ENCODE measurements around the gene MAPK12.
A peak's percentile ranks its signal among the peaks of the same experiment; 100 is the strongest.
"Not testable (repeated sequence)": the region's sequence is repeated elsewhere in the genome, so short reads cannot be mapped to it uniquely, and the experiment has no call there.

Gene MAPK12

DNA sequence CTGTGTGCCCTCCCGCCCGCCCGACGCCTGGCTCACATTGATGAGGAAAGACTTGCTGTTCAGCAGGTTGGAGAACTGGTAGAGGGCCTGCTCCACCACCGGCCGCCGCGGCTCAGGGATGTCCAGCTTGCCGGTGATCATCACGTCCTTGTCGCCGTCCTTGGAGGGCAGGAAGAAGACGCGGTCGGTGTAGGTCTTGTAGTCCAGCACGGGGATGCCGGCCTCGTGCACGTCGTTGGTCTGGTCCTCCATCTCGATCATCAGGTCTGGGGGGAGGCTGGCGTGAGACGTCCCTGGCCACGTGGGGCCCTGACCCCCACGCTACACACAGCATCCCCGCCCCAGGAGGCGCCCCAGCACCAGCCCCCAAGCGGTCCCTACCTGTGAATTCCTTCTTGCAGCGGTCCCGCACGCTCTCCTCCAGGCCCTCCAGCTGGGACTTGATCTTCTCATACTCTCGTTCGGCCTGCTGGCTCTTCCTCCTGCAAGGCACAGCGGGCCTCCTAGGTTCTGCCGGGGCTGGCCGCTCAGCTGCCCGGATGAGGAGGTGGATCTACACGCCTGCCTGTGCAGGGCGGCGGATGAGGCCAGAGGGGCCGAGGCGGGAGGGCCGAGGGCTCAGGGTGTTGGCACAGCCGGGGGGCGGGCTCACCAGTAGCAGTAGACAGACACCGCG, 19.4 kb upstream of the MAPK12 start:
- DNase-seq = no peak

DNA sequence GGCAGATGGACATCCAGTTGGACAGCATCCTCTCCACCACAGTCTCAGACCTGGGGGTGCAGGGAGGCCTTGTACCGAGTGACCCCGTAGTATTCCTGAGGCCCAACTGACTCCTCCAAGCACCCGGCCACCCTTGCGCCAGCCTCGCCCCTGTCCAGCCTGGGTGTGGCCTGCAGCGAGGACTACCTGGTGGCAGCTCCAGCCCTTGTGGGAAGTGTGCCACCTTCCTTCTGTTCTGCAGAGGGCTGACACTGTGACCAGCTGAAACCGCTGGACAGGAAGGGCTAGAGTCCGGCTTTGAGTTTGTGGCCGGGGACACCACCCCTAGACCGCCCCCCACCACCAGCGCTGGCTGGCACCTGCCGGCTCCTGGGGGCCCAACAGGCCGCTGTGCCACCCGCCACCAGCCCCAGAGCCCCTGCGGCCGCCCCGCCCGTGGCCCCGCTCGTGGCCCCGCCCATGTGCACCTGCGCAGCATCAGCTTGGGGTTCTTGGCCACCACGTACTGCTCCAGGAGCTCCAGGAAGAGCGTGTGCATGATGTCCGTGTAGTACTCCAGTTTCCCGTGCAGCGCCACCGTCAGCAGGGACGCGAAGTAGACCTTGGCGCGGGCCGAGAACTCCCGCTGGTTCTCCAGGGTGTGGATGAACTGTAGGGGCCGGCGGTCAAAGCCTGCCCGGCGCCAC, 18.7 kb upstream of the MAPK12 start:
- no peak for DNase-seq

DNA sequence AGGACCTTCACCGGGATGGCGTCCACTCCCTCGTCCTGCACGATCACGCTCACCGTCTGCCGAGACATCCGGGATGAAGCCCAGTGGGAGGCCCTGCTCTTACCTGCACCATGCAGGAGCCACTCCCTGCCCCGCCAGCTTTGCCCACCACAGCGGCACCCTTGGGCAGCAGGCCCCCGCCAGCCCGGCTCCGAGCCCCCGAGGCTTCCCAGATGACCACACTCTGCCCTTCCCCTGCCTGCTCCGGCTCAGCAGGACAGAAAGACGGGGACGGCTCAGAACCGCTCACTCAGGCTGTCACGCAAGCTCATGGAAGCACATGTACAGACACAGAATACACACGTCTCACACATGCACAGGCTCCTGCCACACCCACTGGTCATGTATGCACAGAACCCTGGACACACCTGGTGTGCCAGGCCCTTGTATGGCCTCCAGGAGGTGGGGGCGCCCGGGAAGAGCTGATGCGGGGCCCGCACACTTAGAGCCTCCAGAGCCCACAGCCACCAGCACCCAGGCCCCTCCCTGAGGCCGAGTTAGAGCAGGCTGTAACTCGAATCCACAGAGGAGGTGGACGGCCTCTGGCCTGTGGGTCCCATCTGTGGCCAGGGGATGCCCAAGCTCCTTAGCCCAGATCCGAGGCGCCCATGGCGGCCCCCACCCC, 17.6 kb upstream of the MAPK12 start:
- DNase-seq = no peak

DNA sequence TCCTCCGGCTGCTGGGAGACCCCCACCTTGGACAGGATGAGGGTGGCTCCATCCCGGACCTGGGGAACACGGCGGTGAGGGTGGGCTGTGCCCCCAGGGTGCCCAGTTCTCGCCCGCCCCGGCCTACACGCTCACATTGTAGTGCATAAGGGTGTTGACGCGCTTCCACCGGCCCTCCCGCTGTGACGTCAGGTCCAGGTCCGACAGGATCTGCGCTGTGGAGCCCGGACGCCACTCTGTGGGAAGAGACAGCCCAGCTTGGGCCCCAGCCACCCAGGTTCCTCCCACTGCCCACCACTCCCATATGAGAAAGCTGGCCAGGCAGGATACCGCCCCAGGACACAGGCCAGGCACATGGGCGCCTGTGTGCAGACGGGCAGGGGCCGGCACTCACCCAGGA, 17.0 kb upstream of the MAPK12 start:
- no peak for DNase-seq

DNA sequence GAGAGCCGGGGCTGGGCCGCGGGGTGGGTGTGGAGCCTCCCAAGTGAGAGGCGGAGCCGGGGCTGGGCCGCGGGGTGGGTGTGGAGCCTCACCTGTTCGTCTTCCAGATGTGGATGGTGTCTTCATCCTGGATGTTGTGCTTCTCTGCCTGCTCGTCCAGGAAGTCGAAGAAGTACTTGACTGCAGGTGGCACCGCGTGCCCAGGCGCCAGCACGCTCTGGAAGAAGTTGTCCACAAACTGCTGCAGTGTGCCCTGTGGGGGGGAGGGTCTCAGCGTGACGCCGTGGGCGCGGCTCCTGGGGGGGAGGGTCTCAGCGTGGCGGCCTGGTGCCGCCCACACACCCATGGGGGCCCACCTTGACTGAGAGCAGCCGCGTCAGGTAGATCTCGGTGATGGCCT, 16.3 kb upstream of the MAPK12 start:
- no peak for DNase-seq

DNA sequence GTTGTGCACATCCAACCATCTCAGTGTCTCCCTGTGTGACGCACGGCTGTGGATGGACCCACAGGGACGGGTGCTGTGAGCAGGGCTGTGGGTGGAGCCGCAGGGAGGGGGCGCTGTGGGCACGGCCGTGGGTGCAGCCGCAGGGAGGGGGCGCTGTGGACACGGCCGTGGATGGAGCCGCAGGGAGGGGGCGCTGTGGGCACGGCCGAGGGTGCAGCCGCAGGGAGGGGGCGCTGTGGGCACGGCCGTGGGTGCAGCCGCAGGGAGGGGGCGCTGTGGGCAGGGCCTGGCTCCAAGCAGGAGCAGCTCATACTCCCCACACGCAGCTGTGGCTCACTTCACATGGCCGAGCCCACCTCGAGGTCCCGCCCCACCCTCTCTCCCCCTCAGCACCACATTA, 14.7 kb upstream of the MAPK12 start:
- peak; percentile 11 for DNase-seq

DNA sequence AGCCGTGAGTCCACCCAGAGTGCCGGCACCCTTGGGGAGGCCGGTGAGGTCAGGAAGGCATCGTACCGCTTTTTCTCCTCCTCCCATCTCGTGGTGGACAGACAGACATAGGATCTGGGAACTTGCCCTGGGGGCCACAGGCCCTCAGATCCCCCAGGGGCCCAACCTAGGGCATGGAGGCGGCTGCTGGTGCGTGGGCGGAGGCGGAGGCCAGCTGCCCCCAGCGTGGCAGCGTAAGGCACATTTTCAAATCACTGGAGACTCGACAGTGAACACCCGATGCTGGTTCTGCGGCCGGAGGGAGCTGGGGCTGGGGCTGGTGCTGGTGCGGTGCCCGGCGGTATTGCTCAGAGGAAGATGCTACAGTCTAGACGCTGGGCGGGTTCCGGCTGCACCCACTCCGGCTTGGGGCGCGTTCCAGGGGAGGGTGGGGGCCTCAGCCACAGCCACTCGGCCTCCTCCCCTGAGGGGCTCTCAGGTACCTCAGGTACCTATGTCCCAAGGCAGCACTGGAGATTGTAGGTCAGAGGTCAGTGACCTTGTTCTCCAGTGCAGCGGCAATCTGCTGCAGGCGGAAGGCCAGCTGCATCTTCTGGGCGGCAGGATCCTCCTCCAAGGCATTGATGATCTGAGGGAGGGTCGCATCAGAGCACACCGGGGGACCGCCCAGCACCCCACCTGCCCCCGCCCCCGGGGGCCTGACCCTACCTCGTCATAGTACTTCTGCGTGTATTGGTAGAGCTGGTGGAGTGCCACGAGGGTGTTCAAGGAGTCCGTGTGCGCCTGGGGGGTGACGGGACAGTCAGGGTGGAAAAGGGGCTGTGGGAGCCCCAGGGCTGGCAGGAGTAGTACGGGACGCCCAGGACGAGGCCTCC, 13.9 kb upstream of the MAPK12 start:
- no peak for DNase-seq

DNA sequence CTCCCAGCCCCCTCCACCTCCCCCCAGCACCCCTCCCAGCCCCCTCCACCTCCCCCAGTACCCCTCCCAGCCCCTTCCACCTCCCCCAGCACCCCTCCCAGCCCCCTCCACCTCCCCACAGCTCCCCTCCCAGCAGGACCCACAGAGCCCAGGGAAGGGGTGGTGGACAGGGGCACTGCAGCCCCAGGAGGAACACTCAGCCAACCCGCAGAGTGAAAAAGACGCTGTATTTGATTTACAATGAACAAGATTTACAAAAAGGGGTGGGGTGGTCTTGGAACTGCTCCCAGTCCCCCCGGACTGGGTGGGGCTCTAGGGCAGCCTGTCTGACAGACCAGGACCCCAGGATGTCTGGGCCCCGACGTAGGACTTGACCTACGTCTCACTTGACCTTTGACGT, 13.3 kb upstream of the MAPK12 start:
- DNase-seq = no peak

DNA sequence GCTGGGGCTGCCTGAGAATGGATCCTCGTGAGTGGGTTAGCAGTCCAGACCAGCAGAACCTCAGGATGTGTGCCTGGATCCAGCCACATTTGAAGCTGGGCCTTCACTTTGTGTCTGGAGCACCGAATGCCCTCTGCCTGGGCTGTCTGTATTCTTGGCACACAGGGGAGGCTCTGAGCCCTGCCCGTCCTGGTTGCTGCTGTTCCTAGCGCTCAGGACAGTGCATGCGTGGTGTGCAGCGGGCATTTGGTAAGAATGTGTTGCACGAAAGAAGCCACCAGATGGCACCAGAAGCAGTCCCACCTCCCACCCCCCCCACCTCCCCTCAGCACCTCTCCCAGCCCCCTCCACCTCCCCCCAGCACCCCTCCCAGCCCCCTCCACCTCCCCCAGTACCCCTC, 12.8 kb upstream of the MAPK12 start:
- DNase-seq = no peak

DNA sequence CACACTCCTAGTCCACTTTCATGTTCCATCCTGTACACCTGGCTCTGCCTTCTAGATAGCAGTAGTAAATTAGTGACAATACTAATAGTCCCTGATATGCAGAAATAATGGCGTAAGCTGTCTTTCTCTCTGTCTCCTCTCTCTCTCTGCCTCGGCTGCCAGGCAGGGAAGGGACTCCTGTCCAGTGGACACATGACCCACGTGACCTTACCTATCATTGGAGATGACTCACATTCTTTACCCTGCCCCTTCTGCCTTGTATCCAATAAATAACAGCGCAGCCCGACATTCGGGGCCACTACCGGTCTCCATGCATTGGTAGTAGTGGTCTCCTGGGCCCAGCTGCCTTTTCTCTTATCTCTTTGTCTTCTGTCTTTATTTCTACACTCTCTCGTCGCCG, 12.3 kb upstream of the MAPK12 start:
- not testable (repeated sequence) for DNase-seq

DNA sequence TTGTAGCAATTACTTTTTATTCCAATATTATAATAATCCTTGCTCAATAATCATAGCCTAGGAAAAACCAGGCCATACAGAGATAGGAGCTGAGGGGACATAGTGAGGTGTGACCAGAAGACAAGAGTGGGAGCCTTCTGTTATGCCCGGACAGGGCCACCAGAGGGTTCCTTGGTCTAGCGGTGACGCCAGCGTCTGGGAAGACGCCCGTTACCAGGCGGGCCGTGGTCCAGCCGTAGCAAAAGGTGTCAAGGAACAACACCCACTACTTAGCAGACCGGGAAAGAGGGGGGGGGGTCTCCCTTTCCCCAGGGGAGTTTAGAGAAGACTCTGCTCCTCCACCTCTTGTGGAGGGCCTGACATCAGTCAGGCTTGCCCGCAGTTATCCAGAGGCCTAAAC, 11.9 kb upstream of the MAPK12 start:
- DNase-seq = not testable (repeated sequence)

DNA sequence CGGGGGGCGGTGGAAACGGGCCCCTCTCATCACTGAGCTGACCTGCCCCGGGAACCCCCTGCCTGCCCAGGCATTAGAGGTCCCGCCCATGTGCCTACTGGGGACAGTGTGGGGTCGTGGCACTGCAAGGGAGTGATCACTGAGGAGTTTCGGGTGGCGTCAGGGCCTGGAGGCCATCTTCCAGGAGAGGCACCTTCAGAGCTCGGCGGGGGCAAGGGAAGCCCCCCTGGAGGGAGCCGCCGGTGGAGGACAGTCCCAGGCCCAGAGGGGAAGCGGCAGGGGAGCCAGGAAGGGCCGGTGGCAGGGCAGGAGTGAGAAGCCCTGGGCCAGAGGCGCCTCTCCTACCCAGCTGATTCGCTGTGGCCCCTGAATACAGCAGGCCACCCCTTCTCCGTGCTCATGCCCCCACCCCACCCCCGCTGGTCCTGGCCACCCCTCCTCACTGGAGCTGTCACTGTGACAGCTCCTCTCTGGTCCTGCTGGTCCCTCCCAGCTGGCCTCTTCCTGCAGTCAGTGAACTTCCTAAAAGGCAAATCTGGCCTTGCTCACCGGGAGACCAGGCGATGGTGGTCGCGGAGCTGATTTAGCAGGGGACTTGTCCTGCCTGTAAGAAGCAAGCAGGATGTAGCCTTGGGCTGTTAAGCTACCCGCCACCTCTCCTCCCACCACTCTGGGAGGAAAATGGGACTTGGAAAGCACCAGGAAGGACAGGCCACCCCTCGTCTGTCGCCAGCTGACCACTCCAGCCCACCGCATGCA, 10.7 kb upstream of the MAPK12 start:
- no peak for DNase-seq

DNA sequence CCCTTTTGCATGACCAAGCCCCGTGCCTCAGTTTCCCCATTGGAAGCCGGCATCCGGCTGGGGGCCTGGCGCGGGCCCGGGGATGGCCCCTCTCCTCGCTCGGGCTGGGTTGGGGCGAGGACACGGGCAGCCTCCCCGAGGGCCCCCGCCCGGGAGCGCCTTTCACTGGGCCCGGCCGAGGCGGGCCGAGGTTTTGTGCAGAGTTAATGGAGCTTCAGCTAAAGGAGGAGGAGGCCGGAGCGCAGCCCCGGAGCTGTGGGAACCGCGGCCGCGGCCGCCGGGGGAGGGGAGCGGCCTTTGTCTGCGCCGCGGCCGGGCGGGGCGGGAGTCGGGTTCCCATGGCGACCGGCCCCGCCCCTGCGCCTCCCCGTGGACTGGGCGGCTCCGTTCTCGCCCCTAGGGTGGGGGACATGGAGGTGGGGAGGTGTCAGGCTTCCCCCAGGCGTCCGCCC, 10.1 kb upstream of the MAPK12 start:
- no peak for DNase-seq

DNA sequence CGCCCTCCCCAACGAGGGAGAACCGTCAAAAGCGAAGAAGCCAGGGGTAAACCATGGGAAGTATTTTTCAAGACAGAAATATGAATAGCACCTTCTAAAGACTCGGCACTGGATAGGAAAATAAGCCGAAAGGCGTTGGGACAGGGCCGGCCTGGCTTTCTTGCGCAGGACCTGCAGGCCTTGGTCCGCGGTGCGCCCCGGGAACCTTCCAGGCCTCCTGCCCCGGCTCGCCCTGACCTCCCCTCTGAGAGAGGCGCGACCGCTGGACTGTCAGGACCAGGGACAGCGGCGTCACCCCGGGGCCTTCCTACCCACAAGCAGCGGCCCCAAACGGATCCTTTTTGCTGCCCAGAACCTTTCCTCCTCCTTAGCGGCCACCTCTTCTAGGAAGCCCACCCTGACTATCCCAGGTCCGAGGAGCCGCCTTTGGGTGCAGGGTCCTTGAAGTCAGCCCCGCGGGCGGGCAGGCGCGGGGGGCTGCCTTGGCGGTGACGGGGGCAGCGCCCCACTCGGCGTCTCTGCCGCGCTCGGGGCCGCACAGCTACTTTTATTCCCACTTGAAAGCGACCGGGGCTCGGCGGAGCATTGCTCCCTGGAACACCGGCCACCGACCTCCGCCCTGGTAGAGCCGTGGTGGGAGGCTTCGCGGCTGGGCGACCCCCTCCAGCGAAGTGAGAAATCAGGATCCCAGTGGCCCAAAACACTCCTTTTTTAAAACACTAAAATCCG, 9.3 kb upstream of the MAPK12 start:
- peak; percentile 28 for DNase-seq

DNA sequence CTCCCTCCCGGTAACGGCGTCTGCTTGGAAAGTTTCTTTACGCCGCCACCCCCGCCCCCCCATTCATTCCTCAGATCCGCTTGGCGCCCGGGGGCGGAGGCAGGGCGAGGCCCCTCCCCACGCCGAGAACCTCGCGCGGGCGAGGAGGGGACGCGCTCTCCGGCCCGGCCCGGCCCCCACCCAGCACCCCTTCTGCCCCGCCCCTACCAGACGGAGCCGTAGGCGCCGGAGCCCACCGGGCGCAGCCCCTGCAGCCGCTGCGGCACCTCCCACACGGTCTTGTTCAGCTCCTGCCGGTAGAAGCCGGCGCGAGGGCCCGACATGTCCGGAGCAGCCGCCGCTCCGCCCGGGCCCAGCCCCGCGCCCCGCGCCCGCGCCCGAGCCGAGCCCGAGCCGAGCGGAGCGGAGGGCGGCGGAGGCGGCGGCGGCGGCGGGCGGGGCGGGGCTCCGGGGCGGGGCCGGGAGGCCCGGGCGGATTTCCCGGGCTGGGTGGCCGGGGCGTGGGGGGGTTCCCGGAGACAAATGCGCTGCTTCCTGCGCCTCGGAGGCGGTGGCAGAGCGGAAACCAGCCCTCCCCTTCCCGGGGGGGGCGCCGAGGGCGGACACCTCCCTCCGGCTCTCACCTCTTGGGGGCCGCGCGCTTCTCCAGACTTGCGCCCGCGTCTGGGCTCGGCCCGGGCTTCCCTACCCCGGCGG, 8.6 kb upstream of the MAPK12 start, which contains the start of gene MAPK11:
Gene MAPK11, minus strand, starts transcription at position 411 of the 696 bp plus-strand sequence. Its CDS starts 88 bp downstream, at position 323.
- no peak for DNase-seq

DNA sequence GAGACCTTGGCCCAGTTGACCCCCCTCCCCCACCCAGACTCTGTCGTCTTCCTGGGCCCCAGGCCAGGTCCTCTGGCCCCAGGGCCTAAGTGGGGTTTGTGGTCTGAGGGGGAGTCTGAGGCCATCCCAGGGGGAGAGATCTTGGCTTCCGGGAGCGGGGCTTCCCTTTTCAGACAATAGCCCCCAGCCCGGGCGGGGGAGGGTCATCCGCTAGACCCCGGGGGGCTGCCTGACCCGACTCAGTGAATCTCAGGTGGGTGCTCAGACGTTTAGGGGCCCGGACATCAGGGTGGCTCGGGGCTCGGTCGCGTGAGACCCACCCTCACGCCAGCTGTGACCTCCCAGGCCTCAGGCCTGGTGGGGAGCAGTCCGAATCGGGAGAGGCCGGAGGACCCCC, 8.1 kb upstream of the MAPK12 start:
- no peak for DNase-seq

DNA sequence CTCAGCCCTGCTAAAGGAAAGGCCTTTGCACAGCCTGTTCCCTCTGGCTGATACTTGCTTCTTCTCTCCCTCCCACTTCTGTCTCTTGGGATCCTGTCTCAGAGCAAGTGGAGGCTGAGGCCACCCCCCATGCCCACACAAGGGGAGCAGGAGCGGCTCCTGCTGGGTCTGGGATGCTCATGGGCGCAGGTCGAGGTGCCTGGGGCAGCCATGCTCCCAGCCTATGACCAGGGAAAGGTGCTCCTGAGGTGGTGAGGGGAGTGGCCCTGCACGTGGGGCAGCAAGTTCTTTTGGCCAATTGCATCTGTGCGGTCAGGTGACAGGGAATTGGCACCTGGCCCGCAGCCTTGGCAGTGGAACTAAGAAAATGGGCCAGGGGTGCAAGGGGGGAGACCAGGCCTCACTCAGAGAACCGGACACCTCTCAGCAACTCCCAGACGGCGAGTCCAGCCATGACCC, 7.2 kb upstream of the MAPK12 start:
- no peak for DNase-seq

DNA sequence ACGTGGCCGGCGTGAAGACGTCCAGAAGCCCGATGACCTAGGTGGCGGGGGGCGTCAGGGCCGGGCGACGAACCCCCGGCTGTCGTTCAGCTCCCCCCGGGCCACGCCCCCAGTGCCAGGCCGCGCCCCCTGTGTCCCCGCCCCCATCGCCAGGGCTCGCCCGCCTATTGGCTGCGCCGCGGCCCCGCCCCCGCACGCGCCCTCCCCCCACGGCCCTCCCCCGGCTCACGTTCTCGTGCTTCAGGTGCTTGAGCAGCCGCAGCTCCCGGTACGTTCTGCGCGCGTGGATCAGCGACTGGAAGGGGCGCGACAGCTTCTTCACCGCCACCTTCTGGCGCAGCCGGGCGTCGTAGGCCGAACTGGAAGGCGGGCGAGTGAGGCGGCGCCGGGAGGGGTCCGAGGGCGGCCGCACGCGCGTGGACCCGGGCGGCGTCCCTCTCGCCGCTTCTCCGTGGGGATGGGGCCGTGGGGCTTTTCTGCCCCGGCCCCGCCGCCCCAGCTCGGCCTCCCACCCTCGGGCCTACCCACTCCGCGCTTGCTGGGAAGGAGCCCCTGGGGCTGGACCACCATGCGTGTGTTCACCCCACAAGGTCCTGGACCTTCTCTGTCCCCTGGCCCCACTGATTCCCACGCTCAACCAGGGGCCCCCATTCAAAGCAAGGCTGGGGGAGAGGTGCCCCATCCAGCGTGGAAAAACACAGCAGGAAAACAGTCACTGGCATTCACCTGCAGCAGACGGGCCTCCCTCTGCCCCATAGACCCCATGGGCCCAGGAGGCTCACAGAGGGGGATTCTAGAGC, 6.3 kb upstream of the MAPK12 start:
- DNase-seq = no peak

DNA sequence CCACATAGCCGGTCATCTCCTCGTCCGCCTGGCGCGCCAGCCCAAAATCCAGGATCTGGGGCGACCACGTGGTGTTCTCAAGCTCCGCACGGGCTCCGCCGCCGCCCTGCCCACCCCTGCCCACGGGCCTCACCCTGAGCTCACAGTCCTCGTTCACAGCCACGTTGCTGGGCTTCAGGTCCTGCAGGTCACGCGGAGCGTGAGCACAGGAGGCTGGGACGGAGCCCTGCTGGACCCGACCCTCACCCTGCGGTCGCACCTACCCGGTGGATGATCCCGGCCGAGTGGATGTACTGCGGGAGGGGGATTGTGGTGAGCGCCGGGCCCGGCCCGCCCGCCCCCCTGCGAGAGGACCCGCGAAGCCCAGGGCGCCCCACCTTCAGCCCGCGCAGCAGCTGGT, 5.5 kb upstream of the MAPK12 start:
- no peak for DNase-seq
